Measurements from ENCODE around the gene PHF21A. TPM values are rescaled to one million over a fixed set of nuclear protein-coding genes. Genes with fewer than 3 reads are reported as not detected.

The PHF21A gene
- total RNA-seq, 4 donors from 2014 or later, result 16.1 to 73.0 (median 22.1) TPM

DNA sequence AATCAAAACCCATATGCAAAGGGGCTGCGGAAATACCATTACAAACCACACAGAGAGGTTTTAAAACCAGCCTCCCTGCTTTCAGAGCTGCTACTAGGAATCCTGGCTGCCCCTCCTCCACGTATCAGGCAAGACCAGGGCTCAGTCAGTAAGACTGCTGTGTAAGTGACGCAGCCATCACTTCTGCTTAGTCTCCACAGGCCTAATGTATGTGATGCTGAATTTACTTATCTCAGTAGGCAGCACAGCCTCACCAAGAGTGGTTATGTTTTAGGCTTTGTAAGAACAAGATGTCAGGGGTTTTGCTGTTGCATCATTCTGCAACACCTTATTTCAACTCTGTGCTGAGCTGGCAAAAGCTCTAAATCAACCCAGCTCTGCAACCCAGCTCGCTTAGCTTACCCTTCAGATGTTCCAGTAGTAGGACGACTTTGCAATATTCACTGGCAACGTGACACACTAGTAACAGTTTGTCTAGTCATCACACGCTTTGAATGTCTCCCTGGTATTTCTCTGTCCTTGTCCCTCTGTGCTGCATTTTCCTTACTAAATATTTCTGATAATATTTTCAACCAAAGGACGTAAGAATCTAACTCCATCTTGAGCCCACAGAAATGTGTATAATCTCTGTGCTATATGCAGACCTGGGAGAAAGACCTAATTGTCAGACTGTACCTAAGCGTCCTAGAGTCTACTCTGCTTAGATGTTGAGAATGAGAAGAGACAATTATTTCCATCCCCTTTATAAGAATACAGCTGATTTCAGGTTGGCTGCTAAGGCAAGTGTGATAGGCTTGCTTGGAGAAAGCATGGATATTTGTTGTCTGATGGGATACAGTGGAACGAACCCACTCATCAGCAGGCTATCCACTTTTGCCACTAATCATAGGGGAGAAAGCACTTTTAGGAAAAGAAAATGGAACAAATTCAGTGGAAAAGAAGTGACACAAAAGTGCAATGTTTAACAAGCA is 126.6 kb downstream of the PHF21A start:
- no peak for DNase-seq (ENCODE audit: low spot score)
- no peak for ATAC-seq (ENCODE audit: low FRiP score)
- TF ChIP-seq, protein P1, sequence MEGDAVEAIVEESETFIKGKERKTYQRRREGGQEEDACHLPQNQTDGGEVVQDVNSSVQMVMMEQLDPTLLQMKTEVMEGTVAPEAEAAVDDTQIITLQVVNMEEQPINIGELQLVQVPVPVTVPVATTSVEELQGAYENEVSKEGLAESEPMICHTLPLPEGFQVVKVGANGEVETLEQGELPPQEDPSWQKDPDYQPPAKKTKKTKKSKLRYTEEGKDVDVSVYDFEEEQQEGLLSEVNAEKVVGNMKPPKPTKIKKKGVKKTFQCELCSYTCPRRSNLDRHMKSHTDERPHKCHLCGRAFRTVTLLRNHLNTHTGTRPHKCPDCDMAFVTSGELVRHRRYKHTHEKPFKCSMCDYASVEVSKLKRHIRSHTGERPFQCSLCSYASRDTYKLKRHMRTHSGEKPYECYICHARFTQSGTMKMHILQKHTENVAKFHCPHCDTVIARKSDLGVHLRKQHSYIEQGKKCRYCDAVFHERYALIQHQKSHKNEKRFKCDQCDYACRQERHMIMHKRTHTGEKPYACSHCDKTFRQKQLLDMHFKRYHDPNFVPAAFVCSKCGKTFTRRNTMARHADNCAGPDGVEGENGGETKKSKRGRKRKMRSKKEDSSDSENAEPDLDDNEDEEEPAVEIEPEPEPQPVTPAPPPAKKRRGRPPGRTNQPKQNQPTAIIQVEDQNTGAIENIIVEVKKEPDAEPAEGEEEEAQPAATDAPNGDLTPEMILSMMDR (IDR thresholded peaks at IDR 0.05), result no peak

GRCh38 chr11:45993531-45994001 is 127.7 kb downstream of the PHF21A start:
- ATAC-seq (ENCODE audit: low FRiP score), result peak; percentile 73
- no peak for DNase-seq (ENCODE audit: low spot score)
- TF ChIP-seq, protein P1 (IDR thresholded peaks at IDR 0.05), result no peak

DNA sequence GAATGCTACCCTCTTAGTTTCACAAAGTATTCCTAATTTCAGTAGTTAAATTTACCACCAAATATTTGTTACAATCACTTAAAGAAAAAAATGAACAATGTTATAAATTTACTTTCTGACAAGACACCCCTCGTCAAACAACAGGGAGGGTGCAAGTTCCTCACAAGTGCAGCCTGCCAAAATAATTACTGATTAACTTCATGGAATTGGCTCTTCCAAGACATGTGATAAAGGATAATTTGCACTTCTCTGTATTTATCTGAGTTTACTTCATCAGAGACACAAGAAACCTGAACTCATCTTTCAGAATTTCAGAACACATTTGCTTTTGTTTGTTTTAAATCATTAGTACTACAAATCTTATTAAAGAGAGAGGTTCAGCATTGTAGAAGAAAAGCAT is 132.3 kb downstream of the PHF21A start:
- TF ChIP-seq, protein P1 (IDR thresholded peaks at IDR 0.05), result no peak
- no peak for DNase-seq (ENCODE audit: low spot score)
- no peak for ATAC-seq (ENCODE audit: low FRiP score)

GRCh38 chr11:45985212-45985611 is 136.0 kb downstream of the PHF21A start:
- TF ChIP-seq, protein P1 (IDR thresholded peaks at IDR 0.05), result no peak
- DNase-seq (ENCODE audit: low spot score) (no peak), ATAC-seq (ENCODE audit: low FRiP score) (no peak)

DNA sequence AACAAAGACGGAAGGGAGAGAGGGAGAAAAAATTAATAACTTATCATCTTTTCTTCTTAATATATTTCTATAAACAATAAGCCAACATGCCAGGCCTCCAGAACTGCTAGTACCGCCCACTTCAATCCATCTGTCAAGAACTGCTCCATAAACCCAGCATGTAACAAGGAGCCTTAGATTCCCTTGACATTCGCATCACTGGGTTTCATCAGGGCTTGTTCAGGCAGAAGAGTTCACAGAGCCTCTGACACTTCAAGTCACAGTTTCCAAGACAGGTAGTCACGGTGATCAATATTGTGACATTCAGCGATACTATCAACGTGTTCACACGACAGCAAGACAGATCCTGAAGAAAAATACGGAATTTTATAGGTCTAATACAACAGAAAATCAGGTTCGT is 137.1 kb downstream of the PHF21A start:
- DNase-seq (ENCODE audit: low spot score) (no peak), ATAC-seq (ENCODE audit: low FRiP score) (no peak)
- TF ChIP-seq, protein P1 (IDR thresholded peaks at IDR 0.05), result no peak

- ATAC-seq (ENCODE audit: low FRiP score) (no peak), DNase-seq (ENCODE audit: low spot score) (no peak)
- TF ChIP-seq, protein P1 (IDR thresholded peaks at IDR 0.05), result no peak
Measured at GRCh38 chr11:45983471-45983845, 137.8 kb downstream of the PHF21A start.
